Measurements from ENCODE around the gene SLC25A52. TPM values are rescaled to one million over a fixed set of nuclear protein-coding genes. Genes with fewer than 3 reads are reported as not detected.
"Not testable (repeated sequence)": the region's sequence is repeated elsewhere in the genome, so short reads cannot be mapped to it uniquely, and the experiment has no call there.

The SLC25A52 gene
- total and polyA plus RNA-seq, 2 experiments from 2014 or later, result not detected

DNA sequence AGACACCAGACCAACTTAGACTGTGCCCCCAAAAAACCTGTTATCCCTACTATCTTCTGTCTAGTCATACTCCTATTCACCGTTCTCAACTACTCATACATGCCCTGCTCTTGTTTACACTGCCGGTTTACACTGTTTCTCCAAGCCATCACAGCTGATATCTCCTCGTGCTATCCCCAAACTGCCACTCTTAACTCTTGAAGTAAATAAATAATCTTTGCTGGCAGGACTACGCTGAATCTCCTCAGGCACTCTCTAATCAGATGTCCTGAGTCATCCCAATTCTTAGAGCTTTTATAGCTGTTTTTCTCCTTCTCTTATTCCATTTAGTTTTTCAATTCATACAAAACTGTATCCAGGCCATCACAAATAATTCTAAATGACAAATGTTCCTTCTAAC, 48.4 kb upstream of the SLC25A52 start:
- H3F3A ChIP-seq (replicated peaks; ENCODE audit: low read depth); H3K9me3 Mint-ChIP-seq; H4K20me1 ChIP-seq (replicated peaks; ENCODE audit: insufficient read depth); H3K79me2 ChIP-seq (replicated peaks; ENCODE audit: insufficient read depth); ATAC-seq; H3K4me3 ChIP-seq; DNase-seq (ENCODE audit: low spot score); H2AFZ ChIP-seq; H3K27ac Mint-ChIP-seq; H3K27me3 Mint-ChIP-seq (ENCODE audit: insufficient read depth, low read depth, poor library complexity); H3K36me3 Mint-ChIP-seq (ENCODE audit: low read depth); H3K36me3 ChIP-seq (ENCODE audit: insufficient read depth); H3K27me3 ChIP-seq (ENCODE audit: insufficient read depth); H3K4me3 Mint-ChIP-seq; H3K9me2 ChIP-seq (ENCODE audit: insufficient read depth); H3K4me2 ChIP-seq: not testable (repeated sequence)
- Histone ChIP-seq H3K4me1 (ENCODE audit: insufficient read depth) (peaks cover 36% of the 10 kb centered on the region), H3K27ac (ENCODE audit: low read depth) (peak overlapping the region; percentile 96)
- peaks cover 26% of the 10 kb centered on the region for H3K4me1 Mint-ChIP-seq

DNA sequence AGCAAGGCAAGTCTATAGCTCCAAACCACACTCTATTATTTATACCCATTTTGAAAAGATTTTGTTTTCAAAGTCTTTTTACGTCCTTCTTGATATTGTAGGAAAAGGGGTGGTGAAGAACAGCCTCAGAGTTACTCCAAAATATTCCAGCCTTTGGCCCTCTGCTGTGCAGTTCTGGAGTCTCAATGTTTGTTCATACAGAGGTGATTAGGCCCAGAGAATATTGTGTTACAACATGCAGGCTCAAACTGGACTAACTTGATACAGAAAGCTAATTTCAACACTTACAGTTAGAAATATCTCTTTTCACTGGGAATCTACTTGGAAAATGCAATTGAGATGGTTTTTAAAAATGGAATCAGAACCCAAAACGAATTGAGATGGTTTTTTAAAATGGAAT, 40.4 kb upstream of the SLC25A52 start:
- H3K4me3 Mint-ChIP-seq, result no peak overlapping the region
- no peaks in the 10 kb centered on the region for H4K20me1 ChIP-seq (replicated peaks; ENCODE audit: insufficient read depth)
- H3K36me3 ChIP-seq (ENCODE audit: insufficient read depth), result peaks cover 5% of the 10 kb centered on the region
- no peak overlapping the region for H3K4me3 ChIP-seq
- no peak for ATAC-seq
- no peaks in the 10 kb centered on the region; the same call in 2 of the 3 replicates for H3K4me1 Mint-ChIP-seq
- no peaks in the 10 kb centered on the region for H3K27me3 ChIP-seq (ENCODE audit: insufficient read depth)
- H3F3A ChIP-seq (replicated peaks; ENCODE audit: low read depth), result no peaks in the 10 kb centered on the region
- H3K27ac ChIP-seq (ENCODE audit: low read depth), result no peak overlapping the region
- no peaks in the 10 kb centered on the region for H3K79me2 ChIP-seq (replicated peaks; ENCODE audit: insufficient read depth)
- no peaks in the 10 kb centered on the region; the same call in 2 of the 3 replicates for H3K36me3 Mint-ChIP-seq (ENCODE audit: low read depth)
- no peaks in the 10 kb centered on the region; the same call in 2 of the 3 replicates for H3K9me3 Mint-ChIP-seq
- no peak overlapping the region for H2AFZ ChIP-seq
- H3K9me2 ChIP-seq (ENCODE audit: insufficient read depth), result no peaks in the 10 kb centered on the region
- no peaks in the 10 kb centered on the region for H3K4me1 ChIP-seq (ENCODE audit: insufficient read depth)
- H3K4me2 ChIP-seq, result no peak overlapping the region
- peaks cover 8% of the 10 kb centered on the region for H3K27me3 Mint-ChIP-seq (ENCODE audit: insufficient read depth, low read depth, poor library complexity)
- no peak for DNase-seq (ENCODE audit: low spot score)
- H3K27ac Mint-ChIP-seq, result no peak overlapping the region
- TF ChIP-seq, protein P1, sequence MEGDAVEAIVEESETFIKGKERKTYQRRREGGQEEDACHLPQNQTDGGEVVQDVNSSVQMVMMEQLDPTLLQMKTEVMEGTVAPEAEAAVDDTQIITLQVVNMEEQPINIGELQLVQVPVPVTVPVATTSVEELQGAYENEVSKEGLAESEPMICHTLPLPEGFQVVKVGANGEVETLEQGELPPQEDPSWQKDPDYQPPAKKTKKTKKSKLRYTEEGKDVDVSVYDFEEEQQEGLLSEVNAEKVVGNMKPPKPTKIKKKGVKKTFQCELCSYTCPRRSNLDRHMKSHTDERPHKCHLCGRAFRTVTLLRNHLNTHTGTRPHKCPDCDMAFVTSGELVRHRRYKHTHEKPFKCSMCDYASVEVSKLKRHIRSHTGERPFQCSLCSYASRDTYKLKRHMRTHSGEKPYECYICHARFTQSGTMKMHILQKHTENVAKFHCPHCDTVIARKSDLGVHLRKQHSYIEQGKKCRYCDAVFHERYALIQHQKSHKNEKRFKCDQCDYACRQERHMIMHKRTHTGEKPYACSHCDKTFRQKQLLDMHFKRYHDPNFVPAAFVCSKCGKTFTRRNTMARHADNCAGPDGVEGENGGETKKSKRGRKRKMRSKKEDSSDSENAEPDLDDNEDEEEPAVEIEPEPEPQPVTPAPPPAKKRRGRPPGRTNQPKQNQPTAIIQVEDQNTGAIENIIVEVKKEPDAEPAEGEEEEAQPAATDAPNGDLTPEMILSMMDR (conservative IDR thresholded peaks at IDR 0.05; ENCODE audit: low read depth in 2 of 2), result no peak
- TF ChIP-seq EZH2 (IDR thresholded peaks at IDR 0.05; ENCODE audit: low read depth, unreplicated experiment), result no peak
- no peak for TF ChIP-seq POLR2AphosphoS5 (IDR thresholded peaks at IDR 0.05; ENCODE audit: low read depth)
- TF ChIP-seq, protein P2, sequence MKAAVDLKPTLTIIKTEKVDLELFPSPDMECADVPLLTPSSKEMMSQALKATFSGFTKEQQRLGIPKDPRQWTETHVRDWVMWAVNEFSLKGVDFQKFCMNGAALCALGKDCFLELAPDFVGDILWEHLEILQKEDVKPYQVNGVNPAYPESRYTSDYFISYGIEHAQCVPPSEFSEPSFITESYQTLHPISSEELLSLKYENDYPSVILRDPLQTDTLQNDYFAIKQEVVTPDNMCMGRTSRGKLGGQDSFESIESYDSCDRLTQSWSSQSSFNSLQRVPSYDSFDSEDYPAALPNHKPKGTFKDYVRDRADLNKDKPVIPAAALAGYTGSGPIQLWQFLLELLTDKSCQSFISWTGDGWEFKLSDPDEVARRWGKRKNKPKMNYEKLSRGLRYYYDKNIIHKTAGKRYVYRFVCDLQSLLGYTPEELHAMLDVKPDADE (IDR thresholded peaks at IDR 0.05), result no peak
- TF ChIP-seq, protein P3, sequence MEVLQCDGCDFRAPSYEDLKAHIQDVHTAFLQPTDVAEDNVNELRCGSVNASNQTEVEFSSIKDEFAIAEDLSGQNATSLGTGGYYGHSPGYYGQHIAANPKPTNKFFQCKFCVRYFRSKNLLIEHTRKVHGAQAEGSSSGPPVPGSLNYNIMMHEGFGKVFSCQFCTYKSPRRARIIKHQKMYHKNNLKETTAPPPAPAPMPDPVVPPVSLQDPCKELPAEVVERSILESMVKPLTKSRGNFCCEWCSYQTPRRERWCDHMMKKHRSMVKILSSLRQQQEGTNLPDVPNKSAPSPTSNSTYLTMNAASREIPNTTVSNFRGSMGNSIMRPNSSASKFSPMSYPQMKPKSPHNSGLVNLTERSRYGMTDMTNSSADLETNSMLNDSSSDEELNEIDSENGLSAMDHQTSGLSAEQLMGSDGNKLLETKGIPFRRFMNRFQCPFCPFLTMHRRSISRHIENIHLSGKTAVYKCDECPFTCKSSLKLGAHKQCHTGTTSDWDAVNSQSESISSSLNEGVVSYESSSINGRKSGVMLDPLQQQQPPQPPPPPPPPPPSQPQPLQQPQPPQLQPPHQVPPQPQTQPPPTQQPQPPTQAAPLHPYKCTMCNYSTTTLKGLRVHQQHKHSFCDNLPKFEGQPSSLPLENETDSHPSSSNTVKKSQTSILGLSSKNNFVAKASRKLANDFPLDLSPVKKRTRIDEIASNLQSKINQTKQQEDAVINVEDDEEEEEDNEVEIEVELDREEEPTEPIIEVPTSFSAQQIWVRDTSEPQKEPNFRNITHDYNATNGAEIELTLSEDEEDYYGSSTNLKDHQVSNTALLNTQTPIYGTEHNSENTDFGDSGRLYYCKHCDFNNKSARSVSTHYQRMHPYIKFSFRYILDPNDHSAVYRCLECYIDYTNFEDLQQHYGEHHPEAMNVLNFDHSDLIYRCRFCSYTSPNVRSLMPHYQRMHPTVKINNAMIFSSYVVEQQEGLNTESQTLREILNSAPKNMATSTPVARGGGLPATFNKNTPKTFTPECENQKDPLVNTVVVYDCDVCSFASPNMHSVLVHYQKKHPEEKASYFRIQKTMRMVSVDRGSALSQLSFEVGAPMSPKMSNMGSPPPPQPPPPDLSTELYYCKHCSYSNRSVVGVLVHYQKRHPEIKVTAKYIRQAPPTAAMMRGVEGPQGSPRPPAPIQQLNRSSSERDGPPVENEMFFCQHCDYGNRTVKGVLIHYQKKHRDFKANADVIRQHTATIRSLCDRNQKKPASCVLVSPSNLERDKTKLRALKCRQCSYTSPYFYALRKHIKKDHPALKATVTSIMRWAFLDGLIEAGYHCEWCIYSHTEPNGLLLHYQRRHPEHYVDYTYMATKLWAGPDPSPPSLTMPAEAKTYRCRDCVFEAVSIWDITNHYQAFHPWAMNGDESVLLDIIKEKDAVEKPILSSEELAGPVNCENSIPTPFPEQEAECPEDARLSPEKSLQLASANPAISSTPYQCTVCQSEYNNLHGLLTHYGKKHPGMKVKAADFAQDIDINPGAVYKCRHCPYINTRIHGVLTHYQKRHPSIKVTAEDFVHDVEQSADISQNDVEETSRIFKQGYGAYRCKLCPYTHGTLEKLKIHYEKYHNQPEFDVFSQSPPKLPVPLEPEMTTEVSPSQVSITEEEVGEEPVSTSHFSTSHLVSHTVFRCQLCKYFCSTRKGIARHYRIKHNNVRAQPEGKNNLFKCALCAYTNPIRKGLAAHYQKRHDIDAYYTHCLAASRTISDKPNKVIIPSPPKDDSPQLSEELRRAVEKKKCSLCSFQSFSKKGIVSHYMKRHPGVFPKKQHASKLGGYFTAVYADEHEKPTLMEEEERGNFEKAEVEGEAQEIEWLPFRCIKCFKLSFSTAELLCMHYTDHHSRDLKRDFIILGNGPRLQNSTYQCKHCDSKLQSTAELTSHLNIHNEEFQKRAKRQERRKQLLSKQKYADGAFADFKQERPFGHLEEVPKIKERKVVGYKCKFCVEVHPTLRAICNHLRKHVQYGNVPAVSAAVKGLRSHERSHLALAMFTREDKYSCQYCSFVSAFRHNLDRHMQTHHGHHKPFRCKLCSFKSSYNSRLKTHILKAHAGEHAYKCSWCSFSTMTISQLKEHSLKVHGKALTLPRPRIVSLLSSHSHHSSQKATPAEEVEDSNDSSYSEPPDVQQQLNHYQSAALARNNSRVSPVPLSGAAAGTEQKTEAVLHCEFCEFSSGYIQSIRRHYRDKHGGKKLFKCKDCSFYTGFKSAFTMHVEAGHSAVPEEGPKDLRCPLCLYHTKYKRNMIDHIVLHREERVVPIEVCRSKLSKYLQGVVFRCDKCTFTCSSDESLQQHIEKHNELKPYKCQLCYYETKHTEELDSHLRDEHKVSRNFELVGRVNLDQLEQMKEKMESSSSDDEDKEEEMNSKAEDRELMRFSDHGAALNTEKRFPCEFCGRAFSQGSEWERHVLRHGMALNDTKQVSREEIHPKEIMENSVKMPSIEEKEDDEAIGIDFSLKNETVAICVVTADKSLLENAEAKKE (CRISPR knock-in tag; IDR thresholded peaks at IDR 0.05), result no peak
- no peak for TF ChIP-seq ZNF114 (CRISPR knock-in tag; IDR thresholded peaks at IDR 0.05)
- no peak for TF ChIP-seq JUNB (IDR thresholded peaks at IDR 0.05; ENCODE audit: unreplicated experiment)
- no peak for TF ChIP-seq CREB1 (CRISPR knock-in tag; IDR thresholded peaks at IDR 0.05; ENCODE audit: low read depth)
- TF ChIP-seq, protein P4, sequence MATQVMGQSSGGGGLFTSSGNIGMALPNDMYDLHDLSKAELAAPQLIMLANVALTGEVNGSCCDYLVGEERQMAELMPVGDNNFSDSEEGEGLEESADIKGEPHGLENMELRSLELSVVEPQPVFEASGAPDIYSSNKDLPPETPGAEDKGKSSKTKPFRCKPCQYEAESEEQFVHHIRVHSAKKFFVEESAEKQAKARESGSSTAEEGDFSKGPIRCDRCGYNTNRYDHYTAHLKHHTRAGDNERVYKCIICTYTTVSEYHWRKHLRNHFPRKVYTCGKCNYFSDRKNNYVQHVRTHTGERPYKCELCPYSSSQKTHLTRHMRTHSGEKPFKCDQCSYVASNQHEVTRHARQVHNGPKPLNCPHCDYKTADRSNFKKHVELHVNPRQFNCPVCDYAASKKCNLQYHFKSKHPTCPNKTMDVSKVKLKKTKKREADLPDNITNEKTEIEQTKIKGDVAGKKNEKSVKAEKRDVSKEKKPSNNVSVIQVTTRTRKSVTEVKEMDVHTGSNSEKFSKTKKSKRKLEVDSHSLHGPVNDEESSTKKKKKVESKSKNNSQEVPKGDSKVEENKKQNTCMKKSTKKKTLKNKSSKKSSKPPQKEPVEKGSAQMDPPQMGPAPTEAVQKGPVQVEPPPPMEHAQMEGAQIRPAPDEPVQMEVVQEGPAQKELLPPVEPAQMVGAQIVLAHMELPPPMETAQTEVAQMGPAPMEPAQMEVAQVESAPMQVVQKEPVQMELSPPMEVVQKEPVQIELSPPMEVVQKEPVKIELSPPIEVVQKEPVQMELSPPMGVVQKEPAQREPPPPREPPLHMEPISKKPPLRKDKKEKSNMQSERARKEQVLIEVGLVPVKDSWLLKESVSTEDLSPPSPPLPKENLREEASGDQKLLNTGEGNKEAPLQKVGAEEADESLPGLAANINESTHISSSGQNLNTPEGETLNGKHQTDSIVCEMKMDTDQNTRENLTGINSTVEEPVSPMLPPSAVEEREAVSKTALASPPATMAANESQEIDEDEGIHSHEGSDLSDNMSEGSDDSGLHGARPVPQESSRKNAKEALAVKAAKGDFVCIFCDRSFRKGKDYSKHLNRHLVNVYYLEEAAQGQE (IDR thresholded peaks at IDR 0.05; ENCODE audit: unreplicated experiment), result no peak
- TF ChIP-seq ZNF331 (CRISPR knock-in tag; IDR thresholded peaks at IDR 0.05; ENCODE audit: low read depth), result no peak

All from GM23338 (cell line).